Urinary bladder (tissue), 4 donors: ENCODE results near the gene TCF25. TPM values are rescaled to one million over a fixed set of nuclear protein-coding genes. Genes with fewer than 3 reads are reported as not detected.
"Not testable (repeated sequence)": the region's sequence is repeated elsewhere in the genome, so short reads cannot be mapped to it uniquely, and the experiment has no call there.

Source experiments
- DNase-seq: peaks from one replicate; pipeline ENCODE4 v3.0.0-alpha.2; 2015; ENCODE audit errors: extremely low spot score
- H3K27ac ChIP-seq: one replicate; pipeline ENCODE4 v1.5.1; 2013; ENCODE audit warnings: low read depth, mild to moderate bottlenecking, moderate library complexity
- H3K36me3 ChIP-seq: one replicate; pipeline ENCODE4 v1.6.1; 2013; ENCODE audit warnings: mild to moderate bottlenecking, moderate library complexity; ENCODE audit not compliant: insufficient read depth
- H3K4me1 ChIP-seq: one replicate; pipeline ENCODE4 v1.6.1; 2013; ENCODE audit warnings: mild to moderate bottlenecking, moderate library complexity; ENCODE audit not compliant: insufficient read depth
- H3K4me3 ChIP-seq: one replicate; pipeline ENCODE4 v1.5.1; 2013; ENCODE audit warnings: low read depth, low read length
- WGBS: extraction: QIAGEN DNeasy Blood & Tissue Kit; methylation state at CpG from one replicate; pipeline ENCODE4 v1.1.7; 2013; 5-methylcytosine and 5-hydroxymethylcytosine counted together
- polyA plus RNA-seq: library from polyadenylated mRNA; stranded (reverse); fragments of 200-250 nt; gene quantifications from one replicate; pipeline ENCODE4 v1.2.3, GENCODE V29; 2013
- total RNA-seq: library from RNA; depleted of rRNA; stranded (reverse); fragments of >200 nt; gene quantifications from one replicate; pipeline ENCODE4 v1.2.3, GENCODE V29; 2014
- donor health status: healthy with polysubstance abuse.
- donor health status: healthy.

The TCF25 gene
- total and polyA plus RNA-seq, 2 donors = 107 to 128 TPM

GRCh38 chr16:89935620-89936019 lies 62.2 kb downstream of the TCF25 start:
- H3K4me1 ChIP-seq, H3K36me3 ChIP-seq, H3K4me3 ChIP-seq, H3K27ac ChIP-seq, DNase-seq: not testable (repeated sequence)
- 87% methylated on average over 25 of the region's 27 CpGs for WGBS

DNA sequence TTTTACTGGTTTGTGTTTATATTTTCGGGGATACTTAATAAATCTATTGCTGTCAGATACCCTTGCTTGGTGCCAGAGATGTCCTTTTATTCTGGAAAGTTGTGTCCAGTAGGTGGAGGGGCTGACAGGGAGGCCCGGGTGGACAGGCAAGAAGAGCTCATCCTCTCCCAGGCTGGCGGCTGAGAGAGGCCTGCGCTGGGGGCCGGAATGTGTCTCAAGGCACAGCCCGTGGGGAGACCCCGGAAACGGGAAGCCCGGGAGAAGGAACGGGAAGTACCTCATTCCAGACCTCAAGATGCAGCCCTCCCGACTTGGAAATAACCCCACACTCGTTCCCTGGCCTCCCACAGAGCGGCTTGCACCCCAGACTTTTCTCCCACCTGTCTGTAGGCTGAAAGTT lies 62.6 kb downstream of the TCF25 start:
- Histone ChIP-seq H3K27ac (no peak overlapping the region), H3K4me1 (no peaks in the 10 kb centered on the region), H3K36me3 (no peaks in the 10 kb centered on the region), H3K4me3 (no peak overlapping the region)
- DNase-seq = no peak
- 76% methylated on average over 13 of the region's 13 CpGs for WGBS

GRCh38 chr16:89936508-89936907 lies 63.1 kb downstream of the TCF25 start:
- H3K36me3 ChIP-seq = no peaks in the 10 kb centered on the region
- no peak overlapping the region for H3K27ac ChIP-seq
- 93% methylated on average over 14 of the region's 14 CpGs for WGBS

GRCh38 chr16:89936981-89937380 lies 63.6 kb downstream of the TCF25 start:
- H3K27ac ChIP-seq = no peak overlapping the region
- no peaks in the 10 kb centered on the region for H3K36me3 ChIP-seq
- DNase-seq = no peak
- WGBS = 92% methylated on average over 20 of the region's 20 CpGs
- no peak overlapping the region for H3K4me3 ChIP-seq
- H3K4me1 ChIP-seq = no peaks in the 10 kb centered on the region

More at GRCh38 chr16:89936508-89936907, 63.1 kb downstream of the TCF25 start:
- no peaks in the 10 kb centered on the region for H3K4me1 ChIP-seq
- no peak overlapping the region for H3K4me3 ChIP-seq
- DNase-seq = no peak

GRCh38 chr16:89938175-89938885 lies 64.9 kb downstream of the TCF25 start:
- WGBS = 78% methylated on average over 21 of the region's 21 CpGs
- DNase-seq = no peak
- no peak overlapping the region for H3K4me3 ChIP-seq
- no peak overlapping the region for H3K27ac ChIP-seq
- H3K4me1 ChIP-seq = no peaks in the 10 kb centered on the region
- H3K36me3 ChIP-seq = no peaks in the 10 kb centered on the region

GRCh38 chr16:89944773-89945172 lies 71.4 kb downstream of the TCF25 start:
- Histone ChIP-seq H3K36me3 (no peaks in the 10 kb centered on the region), H3K27ac (no peak overlapping the region), H3K4me3 (no peak overlapping the region), H3K4me1 (no peaks in the 10 kb centered on the region)
- no peak for DNase-seq
- WGBS = 71% methylated on average over 5 of the region's 5 CpGs

- 61% methylated on average over 7 of the region's 7 CpGs for WGBS
- Histone ChIP-seq H3K4me1 (no peaks in the 10 kb centered on the region), H3K27ac (no peak overlapping the region), H3K4me3 (no peak overlapping the region), H3K36me3 (no peaks in the 10 kb centered on the region)
- DNase-seq = no peak
Measured at GRCh38 chr16:89945654-89946053, 72.3 kb downstream of the TCF25 start.

- 76% methylated on average over 5 of the region's 5 CpGs for WGBS
- no peaks in the 10 kb centered on the region for H3K4me1 ChIP-seq
- no peak overlapping the region for H3K4me3 ChIP-seq
- no peak for DNase-seq
- no peaks in the 10 kb centered on the region for H3K36me3 ChIP-seq
- H3K27ac ChIP-seq = no peak overlapping the region
Measured at GRCh38 chr16:89946515-89946914, 73.1 kb downstream of the TCF25 start.

- peak overlapping the region; percentile 66 for H3K4me3 ChIP-seq
- DNase-seq = no peak
- H3K27ac ChIP-seq = no peak overlapping the region
- H3K36me3 ChIP-seq = no peaks in the 10 kb centered on the region
- WGBS = 23% methylated on average over 55 of the region's 55 CpGs
- H3K4me1 ChIP-seq = no peaks in the 10 kb centered on the region
Measured at GRCh38 chr16:89949121-89949742, 75.8 kb downstream of the TCF25 start.

- no peaks in the 10 kb centered on the region for H3K36me3 ChIP-seq
- H3K4me3 ChIP-seq = no peak overlapping the region
- no peak overlapping the region for H3K27ac ChIP-seq
- WGBS = 88% methylated on average over 12 of the region's 12 CpGs
- no peaks in the 10 kb centered on the region for H3K4me1 ChIP-seq
- DNase-seq = no peak
Measured at GRCh38 chr16:89949756-89950155, 76.4 kb downstream of the TCF25 start.

GRCh38 chr16:89951509-89951908 lies 78.1 kb downstream of the TCF25 start:
- H3K36me3 ChIP-seq = no peaks in the 10 kb centered on the region
- 93% methylated on average over 5 of the region's 5 CpGs for WGBS
- H3K4me1 ChIP-seq = no peaks in the 10 kb centered on the region
- no peak for DNase-seq
- no peak overlapping the region for H3K4me3 ChIP-seq
- H3K27ac ChIP-seq = no peak overlapping the region

GRCh38 chr16:89952049-89952448 lies 78.7 kb downstream of the TCF25 start:
- 95% methylated on average over 12 of the region's 12 CpGs for whole genome bisulfite sequencing
- Histone ChIP-seq H3K4me3 (no peak overlapping the region), H3K36me3 (no peaks in the 10 kb centered on the region), H3K27ac (no peak overlapping the region), H3K4me1 (no peaks in the 10 kb centered on the region)
- DNase-seq = no peak

- Histone ChIP-seq H3K27ac (no peak overlapping the region), H3K4me3 (no peak overlapping the region), H3K4me1 (no peaks in the 10 kb centered on the region), H3K36me3 (no peaks in the 10 kb centered on the region)
- DNase-seq = no peak
- WGBS = 90% methylated on average over 6 of the region's 6 CpGs
Measured at GRCh38 chr16:89952551-89952950, 79.2 kb downstream of the TCF25 start.

GRCh38 chr16:89953671-89954406 lies 80.4 kb downstream of the TCF25 start:
- Histone ChIP-seq H3K4me1 (no peaks in the 10 kb centered on the region), H3K36me3 (peaks cover 2% of the 10 kb centered on the region), H3K27ac (no peak overlapping the region), H3K4me3 (no peak overlapping the region)
- WGBS = 93% methylated on average over 11 of the region's 11 CpGs
- no peak for DNase-seq
